SJCRH30 (cell line): Measurements from ENCODE around the gene EGFLAM. TPM values are rescaled to one million over a fixed set of nuclear protein-coding genes. Genes with fewer than 3 reads are reported as not detected.

Experiments
- DNase-seq, 2 experiments: peaks; one replicate each; pipeline ENCODE4 v3.0.0-alpha.2; 2015 to 2020
- H3K27ac ChIP-seq: fragments of 250-450 bp; sonication (Bioruptor Pico); 2 replicates; pipeline ENCODE4 v1.5.1; 2020; ENCODE audit warnings: mild to moderate bottlenecking, moderate library complexity
- H3K27me3 ChIP-seq: fragments of 250-450 bp; sonication (Bioruptor Pico); 2 replicates; pipeline ENCODE4 v1.5.1; 2020; ENCODE audit warnings: mild to moderate bottlenecking, moderate library complexity
- H3K36me3 ChIP-seq: fragments of 250-450 bp; sonication (Bioruptor Pico); 2 replicates; pipeline ENCODE4 v1.5.1; 2020; ENCODE audit warnings: mild to moderate bottlenecking, moderate library complexity
- H3K4me1 ChIP-seq: fragments of 250-450 bp; sonication (Bioruptor Pico); 2 replicates; pipeline ENCODE4 v1.5.1; 2020; ENCODE audit warnings: mild to moderate bottlenecking, moderate library complexity
- H3K4me3 ChIP-seq: fragments of 250-450 bp; sonication (Bioruptor Pico); 2 replicates; pipeline ENCODE4 v1.5.1; 2020; ENCODE audit warnings: mild to moderate bottlenecking, moderate library complexity
- H3K9me3 ChIP-seq: fragments of 250-450 bp; sonication (Bioruptor Pico); replicated peaks from 2 replicates; pipeline ENCODE4 v1.5.1; 2020; ENCODE audit warnings: mild to moderate bottlenecking, moderate library complexity
- total RNA-seq: library from RNA; depleted of rRNA; stranded (reverse); fragments of >200 nt; shearing (Covaris generic); gene quantifications from 2 replicates; pipeline ENCODE4 v1.2.3, GENCODE V29; 2014

The EGFLAM gene
- total RNA-seq, 1 experiment from 2014 or later: 0.36 TPM

- peak; percentile 81 to 95 for DNase-seq
- Histone ChIP-seq H3K27ac (no peak overlapping the region), H3K27me3 (no peaks in the 10 kb centered on the region; the same call in 1 of the 2 replicates), H3K4me3 (no peak overlapping the region), H3K4me1 (no peaks in the 10 kb centered on the region), H3K36me3 (no peaks in the 10 kb centered on the region), H3K9me3 (no peaks in the 10 kb centered on the region)
Observed at GRCh38 chr5:38441453-38442246, 183.3 kb downstream of the EGFLAM start.

GRCh38 chr5:38442247-38442573 is 183.9 kb downstream of the EGFLAM start:
- Histone ChIP-seq H3K4me1 (no peaks in the 10 kb centered on the region), H3K4me3 (no peak overlapping the region), H3K27ac (no peak overlapping the region), H3K36me3 (no peaks in the 10 kb centered on the region), H3K9me3 (no peaks in the 10 kb centered on the region), H3K27me3 (no peaks in the 10 kb centered on the region; the same call in 1 of the 2 replicates)
- DNase-seq: no peak

GRCh38 chr5:38443390-38443789 is 185.0 kb downstream of the EGFLAM start:
- Histone ChIP-seq H3K4me3 (no peak overlapping the region), H3K27me3 (no peaks in the 10 kb centered on the region; the same call in 1 of the 2 replicates), H3K27ac (no peak overlapping the region), H3K9me3 (no peaks in the 10 kb centered on the region), H3K36me3 (no peaks in the 10 kb centered on the region), H3K4me1 (no peaks in the 10 kb centered on the region)
- no peak for DNase-seq

GRCh38 chr5:38445374-38446028 is 187.1 kb downstream of the EGFLAM start:
- Histone ChIP-seq H3K27ac (no peak overlapping the region), H3K9me3 (no peaks in the 10 kb centered on the region), H3K36me3 (no peaks in the 10 kb centered on the region), H3K4me3 (no peak overlapping the region), H3K4me1 (no peaks in the 10 kb centered on the region), H3K27me3 (no peaks in the 10 kb centered on the region)
- peak in 1 of 2 experiments; percentile 24 for DNase-seq

- DNase-seq: no peak
- Histone ChIP-seq H3K4me1 (no peaks in the 10 kb centered on the region), H3K36me3 (no peaks in the 10 kb centered on the region), H3K27ac (no peak overlapping the region), H3K9me3 (no peaks in the 10 kb centered on the region), H3K27me3 (no peaks in the 10 kb centered on the region), H3K4me3 (no peak overlapping the region)
Observed at GRCh38 chr5:38446029-38446522, 187.7 kb downstream of the EGFLAM start.

GRCh38 chr5:38447056-38447455 is 188.7 kb downstream of the EGFLAM start:
- H3K36me3 ChIP-seq: no peaks in the 10 kb centered on the region
- no peaks in the 10 kb centered on the region for H3K4me1 ChIP-seq
- H3K4me3 ChIP-seq: no peak overlapping the region
- no peak for DNase-seq
- no peaks in the 10 kb centered on the region for H3K9me3 ChIP-seq
- H3K27ac ChIP-seq: no peak overlapping the region
- no peaks in the 10 kb centered on the region for H3K27me3 ChIP-seq

- no peak for DNase-seq
- Histone ChIP-seq H3K4me3 (no peak overlapping the region), H3K36me3 (no peaks in the 10 kb centered on the region), H3K27ac (no peak overlapping the region), H3K4me1 (no peaks in the 10 kb centered on the region), H3K9me3 (no peaks in the 10 kb centered on the region), H3K27me3 (no peaks in the 10 kb centered on the region)
Observed at GRCh38 chr5:38447786-38448185, 189.4 kb downstream of the EGFLAM start.

- no peaks in the 10 kb centered on the region for H3K36me3 ChIP-seq
- no peak overlapping the region for H3K27ac ChIP-seq
- H3K27me3 ChIP-seq: no peaks in the 10 kb centered on the region
- no peak overlapping the region for H3K4me3 ChIP-seq
- no peaks in the 10 kb centered on the region for H3K4me1 ChIP-seq
- no peak for DNase-seq
- H3K9me3 ChIP-seq: no peaks in the 10 kb centered on the region
Observed at GRCh38 chr5:38448568-38449350, 190.4 kb downstream of the EGFLAM start.

- H3K4me1 ChIP-seq: no peaks in the 10 kb centered on the region
- no peak for DNase-seq
- H3K27me3 ChIP-seq: no peaks in the 10 kb centered on the region
- H3K36me3 ChIP-seq: no peaks in the 10 kb centered on the region
- H3K4me3 ChIP-seq: no peak overlapping the region
- no peak overlapping the region for H3K27ac ChIP-seq
- no peaks in the 10 kb centered on the region for H3K9me3 ChIP-seq
Observed at GRCh38 chr5:38450627-38451026, 192.3 kb downstream of the EGFLAM start.

GRCh38 chr5:38451074-38451725 is 192.8 kb downstream of the EGFLAM start:
- no peaks in the 10 kb centered on the region for H3K4me1 ChIP-seq
- H3K27me3 ChIP-seq: no peaks in the 10 kb centered on the region
- DNase-seq: no peak
- H3K27ac ChIP-seq: no peak overlapping the region
- H3K4me3 ChIP-seq: no peak overlapping the region
- no peaks in the 10 kb centered on the region for H3K9me3 ChIP-seq
- H3K36me3 ChIP-seq: no peaks in the 10 kb centered on the region

GRCh38 chr5:38452201-38452600 is 193.8 kb downstream of the EGFLAM start:
- H3K27me3 ChIP-seq: no peaks in the 10 kb centered on the region
- H3K9me3 ChIP-seq: no peaks in the 10 kb centered on the region
- no peaks in the 10 kb centered on the region for H3K36me3 ChIP-seq
- no peak for DNase-seq
- H3K4me3 ChIP-seq: no peak overlapping the region
- H3K27ac ChIP-seq: no peak overlapping the region
- H3K4me1 ChIP-seq: no peaks in the 10 kb centered on the region

- no peaks in the 10 kb centered on the region for H3K36me3 ChIP-seq
- no peak overlapping the region for H3K27ac ChIP-seq
- DNase-seq: no peak
- no peak overlapping the region for H3K4me3 ChIP-seq
- H3K9me3 ChIP-seq: no peaks in the 10 kb centered on the region
- no peaks in the 10 kb centered on the region for H3K27me3 ChIP-seq
- H3K4me1 ChIP-seq: no peaks in the 10 kb centered on the region
Observed at GRCh38 chr5:38453506-38453905, 195.1 kb downstream of the EGFLAM start.

- Histone ChIP-seq H3K9me3 (no peaks in the 10 kb centered on the region), H3K27me3 (no peaks in the 10 kb centered on the region), H3K36me3 (no peaks in the 10 kb centered on the region), H3K27ac (no peak overlapping the region), H3K4me1 (no peaks in the 10 kb centered on the region), H3K4me3 (no peak overlapping the region)
- DNase-seq: no peak
Observed at GRCh38 chr5:38453921-38454320, 195.6 kb downstream of the EGFLAM start.

- no peaks in the 10 kb centered on the region for H3K27me3 ChIP-seq
- H3K27ac ChIP-seq: no peak overlapping the region
- H3K4me3 ChIP-seq: no peak overlapping the region
- no peaks in the 10 kb centered on the region for H3K36me3 ChIP-seq
- H3K4me1 ChIP-seq: no peaks in the 10 kb centered on the region
- DNase-seq: no peak
- no peaks in the 10 kb centered on the region for H3K9me3 ChIP-seq
Observed at GRCh38 chr5:38455796-38456330, 197.5 kb downstream of the EGFLAM start.
